Measurements from ENCODE around the gene C16orf86. TPM values are rescaled to one million over a fixed set of nuclear protein-coding genes. Genes with fewer than 3 reads are reported as not detected.
"Not testable (repeated sequence)": the region's sequence is repeated elsewhere in the genome, so short reads cannot be mapped to it uniquely, and the experiment has no call there.

The C16orf86 gene
- polyA plus RNA-seq, 3 donors, result 4.1 to 11.3 (median 4.6) TPM

DNA sequence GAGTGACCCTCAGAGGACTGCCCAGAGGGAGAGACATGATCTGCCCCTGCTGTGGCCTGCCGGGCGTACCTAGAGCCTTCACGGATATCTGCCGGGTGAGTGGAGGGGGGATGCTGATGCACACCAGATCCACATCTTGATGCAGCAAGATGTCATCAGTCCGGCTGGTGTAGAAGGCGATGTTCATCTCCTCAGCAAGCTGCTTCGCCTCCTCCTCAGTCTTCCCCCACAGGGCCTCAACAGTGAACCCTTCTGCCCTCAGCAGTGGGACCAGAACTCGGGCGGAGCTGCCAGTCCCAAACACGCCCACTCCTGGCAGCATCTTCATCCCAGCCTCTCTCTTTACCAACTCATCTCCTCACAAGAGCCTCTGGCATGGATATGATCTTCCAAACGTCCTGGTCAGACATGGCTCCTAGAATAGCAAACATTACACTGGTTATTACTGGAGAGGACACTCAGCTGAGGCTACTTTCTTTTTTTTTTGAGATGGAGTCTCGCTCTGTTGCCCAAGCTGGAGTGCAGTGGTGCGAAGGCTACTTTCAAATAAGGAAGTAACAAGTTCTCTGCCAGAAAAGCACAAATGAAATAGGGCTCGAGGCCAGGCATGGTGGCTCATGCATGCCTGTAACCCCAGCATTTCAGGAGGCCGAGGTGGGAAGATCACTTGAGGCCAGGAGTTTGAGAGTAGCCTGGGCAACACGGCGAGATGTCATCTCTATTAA lies 18.9 kb downstream of the C16orf86 start:
- Mint-ChIP-seq H3K9me3 (no peaks in the 10 kb centered on the region), H3K4me3 (no peak overlapping the region), H3K27me3 (ENCODE audit: low read depth in 3 of 3) (no peaks in the 10 kb centered on the region), H3K27ac (peak overlapping the region in 5 of 7 donors; percentile 13 to 55 (median 32)), H3K4me1 (peaks cover 19% of the 10 kb centered on the region), H3K36me3 (peaks cover 22 to 45% of the 10 kb centered on the region in 2 donors)
- no peaks in the 10 kb centered on the region for H3K79me2 ChIP-seq (ENCODE audit: insufficient read depth, low read length)
- peak overlapping the region in 1 of 2 donors; percentile 27 for H3K27ac ChIP-seq (ENCODE audit: low read depth in 1 of 2, low read length in 2 of 2)
- H3K4me2 ChIP-seq (replicated peaks; ENCODE audit: extremely low read depth, low read length, poor library complexity, severe bottlenecking), result no peak overlapping the region
- peaks cover 9 to 29% of the 10 kb centered on the region in 2 donors for H3K36me3 ChIP-seq (replicated peaks in 1 of 2; ENCODE audit: control insufficient read depth in 1 of 2, insufficient read depth in 2 of 2, low read length in 2 of 2)
- DNase-seq, result no peak
- no peak overlapping the region for H3K9ac ChIP-seq (ENCODE audit: insufficient read depth, low read length, poor library complexity, severe bottlenecking)
- H3K4me1 ChIP-seq (ENCODE audit: control insufficient read depth in 1 of 2, insufficient read depth in 2 of 2, low read length in 2 of 2), result peaks cover 0 to 10% of the 10 kb centered on the region in 2 donors
- WGBS (ENCODE audit: insufficient coverage), result 87% methylated on average over 11 of the region's 17 CpGs
- TF ChIP-seq, protein P1, sequence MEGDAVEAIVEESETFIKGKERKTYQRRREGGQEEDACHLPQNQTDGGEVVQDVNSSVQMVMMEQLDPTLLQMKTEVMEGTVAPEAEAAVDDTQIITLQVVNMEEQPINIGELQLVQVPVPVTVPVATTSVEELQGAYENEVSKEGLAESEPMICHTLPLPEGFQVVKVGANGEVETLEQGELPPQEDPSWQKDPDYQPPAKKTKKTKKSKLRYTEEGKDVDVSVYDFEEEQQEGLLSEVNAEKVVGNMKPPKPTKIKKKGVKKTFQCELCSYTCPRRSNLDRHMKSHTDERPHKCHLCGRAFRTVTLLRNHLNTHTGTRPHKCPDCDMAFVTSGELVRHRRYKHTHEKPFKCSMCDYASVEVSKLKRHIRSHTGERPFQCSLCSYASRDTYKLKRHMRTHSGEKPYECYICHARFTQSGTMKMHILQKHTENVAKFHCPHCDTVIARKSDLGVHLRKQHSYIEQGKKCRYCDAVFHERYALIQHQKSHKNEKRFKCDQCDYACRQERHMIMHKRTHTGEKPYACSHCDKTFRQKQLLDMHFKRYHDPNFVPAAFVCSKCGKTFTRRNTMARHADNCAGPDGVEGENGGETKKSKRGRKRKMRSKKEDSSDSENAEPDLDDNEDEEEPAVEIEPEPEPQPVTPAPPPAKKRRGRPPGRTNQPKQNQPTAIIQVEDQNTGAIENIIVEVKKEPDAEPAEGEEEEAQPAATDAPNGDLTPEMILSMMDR (IDR thresholded peaks at IDR 0.05), result no peak
- H3K27me3 ChIP-seq (ENCODE audit: control insufficient read depth in 2 of 2, insufficient read depth in 2 of 2, low read length in 2 of 2), result no peaks in the 10 kb centered on the region
- no peaks in the 10 kb centered on the region for H3K9me3 ChIP-seq (replicated peaks in 1 of 2; ENCODE audit: control insufficient read depth in 1 of 2, insufficient read depth in 1 of 2, low read length in 2 of 2)
- H3K4me3 ChIP-seq (replicated peaks in 1 of 3; ENCODE audit: low read depth in 2 of 3, low read length in 3 of 3), result no peak overlapping the region
- H2AFZ ChIP-seq (ENCODE audit: insufficient read depth, low read depth, low read length, poor library complexity, severe bottlenecking), result no peak overlapping the region
- no peaks in the 10 kb centered on the region for H4K20me1 ChIP-seq (ENCODE audit: insufficient read depth, low read length)
- intact Hi-C loops (cut with micrococcal nuclease), result no loop called here

DNA sequence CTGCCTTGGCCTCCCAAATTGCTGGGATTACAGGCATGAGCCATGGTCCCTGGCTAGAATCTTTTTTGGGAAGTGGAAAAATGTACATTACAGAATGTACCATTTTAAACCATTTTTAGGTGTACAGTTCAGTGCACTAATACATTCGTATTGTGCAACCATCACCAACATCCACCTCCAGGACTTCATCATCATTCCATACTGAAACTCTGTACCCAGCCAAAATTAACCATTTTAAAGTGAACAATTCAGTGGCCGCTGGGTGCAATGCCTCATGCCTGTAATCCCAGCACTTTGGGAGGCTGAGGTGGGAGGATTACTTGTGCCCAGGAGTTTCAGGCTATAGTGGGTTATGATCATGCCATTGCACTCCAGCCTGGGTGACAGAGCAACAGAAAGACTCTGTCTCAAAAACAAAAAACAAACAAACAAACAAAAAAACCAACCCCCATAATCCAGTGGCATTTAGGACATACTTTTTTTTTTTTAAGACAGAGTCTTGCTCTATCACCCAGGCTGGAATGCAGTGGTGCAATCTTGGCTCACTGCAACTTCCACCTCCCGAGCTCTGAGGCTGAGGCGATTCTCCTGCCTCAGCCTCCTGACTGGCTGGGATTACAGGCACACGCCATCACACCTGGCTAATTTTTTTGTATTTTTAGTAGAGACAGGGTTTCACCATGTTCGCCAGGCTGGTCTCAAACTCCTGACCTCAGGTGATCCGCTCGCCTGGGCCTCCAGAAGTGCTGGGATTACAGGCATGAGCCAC lies 27.1 kb downstream of the C16orf86 start:
- peaks cover 32% of the 10 kb centered on the region for H3K4me1 Mint-ChIP-seq
- DNase-seq; H3K27me3 ChIP-seq (ENCODE audit: control insufficient read depth in 2 of 2, insufficient read depth in 2 of 2, low read length in 2 of 2); H3K27ac ChIP-seq (ENCODE audit: low read depth in 1 of 2, low read length in 2 of 2); H3K27me3 Mint-ChIP-seq (ENCODE audit: low read depth in 3 of 3); H3K36me3 ChIP-seq (replicated peaks in 1 of 2; ENCODE audit: control insufficient read depth in 1 of 2, insufficient read depth in 2 of 2, low read length in 2 of 2); H4K20me1 ChIP-seq (ENCODE audit: insufficient read depth, low read length); H3K4me3 Mint-ChIP-seq; H3K9me3 ChIP-seq (replicated peaks in 1 of 2; ENCODE audit: control insufficient read depth in 1 of 2, insufficient read depth in 1 of 2, low read length in 2 of 2); H3K9me3 Mint-ChIP-seq; H3K79me2 ChIP-seq (ENCODE audit: insufficient read depth, low read length); H3K4me3 ChIP-seq (replicated peaks in 1 of 3; ENCODE audit: low read depth in 2 of 3, low read length in 3 of 3); intact Hi-C loops (cut with micrococcal nuclease); H3K4me2 ChIP-seq (replicated peaks; ENCODE audit: extremely low read depth, low read length, poor library complexity, severe bottlenecking); H2AFZ ChIP-seq (ENCODE audit: insufficient read depth, low read depth, low read length, poor library complexity, severe bottlenecking): not testable (repeated sequence)
- H3K36me3 Mint-ChIP-seq, result peaks cover 16% of the 10 kb centered on the region in 2 donors
- Histone ChIP-seq H3K9ac (ENCODE audit: insufficient read depth, low read length, poor library complexity, severe bottlenecking) (peak overlapping the region; percentile 4), H3K4me1 (ENCODE audit: control insufficient read depth in 1 of 2, insufficient read depth in 2 of 2, low read length in 2 of 2) (peaks cover 3 to 18% of the 10 kb centered on the region in 2 donors)
- 83% methylated on average over 5 of the region's 8 CpGs for WGBS (ENCODE audit: insufficient coverage)
- peak overlapping the region in 2 of 7 donors; percentile 35 to 45 for H3K27ac Mint-ChIP-seq

Data from CD14-positive monocyte (primary cell).